Erythroblast (primary cell): ENCODE data around the gene PRR29.

ENCODE experiments used
- GATA1 ChIP-seq: IDR thresholded peaks from 2 replicates; pipeline ENCODE4 v1.6.1; 2011; ENCODE audit warnings: low read depth, mild to moderate bottlenecking, control low read depth, low read length, moderate library complexity
- POLR2A ChIP-seq: IDR thresholded peaks from 2 replicates; pipeline ENCODE4 v1.6.1; 2011; ENCODE audit warnings: mild to moderate bottlenecking, low read length

- TF ChIP-seq POLR2A (no peak), GATA1 (no peak)
Observed at GRCh38 chr17:63948521-63948920, 49.6 kb upstream of the PRR29 start.
